ENCODE results near the gene OS9. TPM values are rescaled to one million over a fixed set of nuclear protein-coding genes. Genes with fewer than 3 reads are reported as not detected.

The OS9 gene
- polyA plus RNA-seq, 4 donors, result 148 to 307 (median 200) TPM

- DNase-seq (no peak), FAIRE-seq (no peak)
- Histone ChIP-seq H3K4me1 (ENCODE audit: control insufficient read depth in 3 of 3, insufficient read depth in 2 of 3, low read depth in 1 of 3, low read length in 2 of 3) (no peaks in the 10 kb centered on the region), H3K9me3 (ENCODE audit: control insufficient read depth in 2 of 2, insufficient read depth in 1 of 2, low read depth in 1 of 2, low read length in 1 of 2) (peaks cover 0 to 6% of the 10 kb centered on the region in 2 donors), H3K36me3 (ENCODE audit: control insufficient read depth in 3 of 3, insufficient read depth in 2 of 3, low read depth in 1 of 3, low read length in 3 of 3) (no peaks in the 10 kb centered on the region), H3K27me3 (ENCODE audit: control insufficient read depth in 3 of 3, insufficient read depth in 3 of 3, low read length in 3 of 3) (peaks cover 0 to 93% (median 3%) of the 10 kb centered on the region in 3 donors), H3K27ac (ENCODE audit: low read depth in 1 of 3, low read length in 2 of 3) (no peak overlapping the region), H3K4me3 (ENCODE audit: low read depth in 1 of 3, low read length in 3 of 3) (no peak overlapping the region)
- WGBS, 3 donors, result 81 to 85% (median 85%) methylated on average over 6 of the region's 6 CpGs
Observed at GRCh38 chr12:57733928-57734327, 40.0 kb downstream of the OS9 start.

- Histone ChIP-seq H3K4me1 (ENCODE audit: control insufficient read depth in 3 of 3, insufficient read depth in 2 of 3, low read depth in 1 of 3, low read length in 2 of 3) (no peaks in the 10 kb centered on the region), H3K9me3 (ENCODE audit: control insufficient read depth in 2 of 2, insufficient read depth in 1 of 2, low read depth in 1 of 2, low read length in 1 of 2) (peaks cover 0 to 6% of the 10 kb centered on the region in 2 donors), H3K4me3 (ENCODE audit: low read depth in 1 of 3, low read length in 3 of 3) (no peak overlapping the region), H3K27ac (ENCODE audit: low read depth in 1 of 3, low read length in 2 of 3) (no peak overlapping the region), H3K27me3 (ENCODE audit: control insufficient read depth in 3 of 3, insufficient read depth in 3 of 3, low read length in 3 of 3) (peaks cover 0 to 94% (median 4%) of the 10 kb centered on the region in 3 donors), H3K36me3 (ENCODE audit: control insufficient read depth in 3 of 3, insufficient read depth in 2 of 3, low read depth in 1 of 3, low read length in 3 of 3) (no peaks in the 10 kb centered on the region)
- 82 to 86% (median 83%) methylated on average over 4 of the region's 4 CpGs for WGBS, 3 donors
- DNase-seq (no peak), FAIRE-seq (no peak)
Observed at GRCh38 chr12:57734591-57734990, 40.7 kb downstream of the OS9 start.

GRCh38 chr12:57735198-57735855 lies 41.4 kb downstream of the OS9 start:
- Histone ChIP-seq H3K36me3 (ENCODE audit: control insufficient read depth in 3 of 3, insufficient read depth in 2 of 3, low read depth in 1 of 3, low read length in 3 of 3) (no peaks in the 10 kb centered on the region), H3K27me3 (ENCODE audit: control insufficient read depth in 3 of 3, insufficient read depth in 3 of 3, low read length in 3 of 3) (peaks cover 0 to 94% (median 4%) of the 10 kb centered on the region in 3 donors), H3K9me3 (ENCODE audit: control insufficient read depth in 2 of 2, insufficient read depth in 1 of 2, low read depth in 1 of 2, low read length in 1 of 2) (peaks cover 0 to 6% of the 10 kb centered on the region in 2 donors), H3K4me1 (ENCODE audit: control insufficient read depth in 3 of 3, insufficient read depth in 2 of 3, low read depth in 1 of 3, low read length in 2 of 3) (no peaks in the 10 kb centered on the region), H3K27ac (ENCODE audit: low read depth in 1 of 3, low read length in 2 of 3) (no peak overlapping the region), H3K4me3 (ENCODE audit: low read depth in 1 of 3, low read length in 3 of 3) (no peak overlapping the region)
- no peak for FAIRE-seq
- no peak for DNase-seq
- 11 to 34% (median 23%) methylated on average over 8 of the region's 8 CpGs for WGBS, 3 donors

GRCh38 chr12:57735952-57736740 lies 42.2 kb downstream of the OS9 start:
- H3K4me3 ChIP-seq (ENCODE audit: low read depth in 1 of 3, low read length in 3 of 3), result no peak overlapping the region
- FAIRE-seq (no peak), DNase-seq (no peak)
- WGBS, 3 donors, result 12 to 31% (median 30%) methylated on average over 48 to 49 of the region's 49 CpGs
- no peaks in the 10 kb centered on the region for H3K36me3 ChIP-seq (ENCODE audit: control insufficient read depth in 3 of 3, insufficient read depth in 2 of 3, low read depth in 1 of 3, low read length in 3 of 3)
- peaks cover 0 to 6% of the 10 kb centered on the region in 2 donors for H3K9me3 ChIP-seq (ENCODE audit: control insufficient read depth in 2 of 2, insufficient read depth in 1 of 2, low read depth in 1 of 2, low read length in 1 of 2)
- no peak overlapping the region for H3K27ac ChIP-seq (ENCODE audit: low read depth in 1 of 3, low read length in 2 of 3)
- no peaks in the 10 kb centered on the region for H3K4me1 ChIP-seq (ENCODE audit: control insufficient read depth in 3 of 3, insufficient read depth in 2 of 3, low read depth in 1 of 3, low read length in 2 of 3)
- H3K27me3 ChIP-seq (ENCODE audit: control insufficient read depth in 3 of 3, insufficient read depth in 3 of 3, low read length in 3 of 3), result peaks cover 0 to 94% (median 8%) of the 10 kb centered on the region in 3 donors

GRCh38 chr12:57736741-57737466 lies 43.0 kb downstream of the OS9 start:
- 20 to 35% (median 30%) methylated on average over 27 to 31 of the region's 31 CpGs for WGBS, 3 donors
- no peak for FAIRE-seq
- peaks cover under 1 to 96% (median 8%) of the 10 kb centered on the region in 3 donors for H3K27me3 ChIP-seq (ENCODE audit: control insufficient read depth in 3 of 3, insufficient read depth in 3 of 3, low read length in 3 of 3)
- H3K9me3 ChIP-seq (ENCODE audit: control insufficient read depth in 2 of 2, insufficient read depth in 1 of 2, low read depth in 1 of 2, low read length in 1 of 2), result peaks cover 0 to 6% of the 10 kb centered on the region in 2 donors
- no peak overlapping the region for H3K4me3 ChIP-seq (ENCODE audit: low read depth in 1 of 3, low read length in 3 of 3)
- no peak overlapping the region for H3K27ac ChIP-seq (ENCODE audit: low read depth in 1 of 3, low read length in 2 of 3)
- DNase-seq, result no peak
- no peaks in the 10 kb centered on the region for H3K36me3 ChIP-seq (ENCODE audit: control insufficient read depth in 3 of 3, insufficient read depth in 2 of 3, low read depth in 1 of 3, low read length in 3 of 3)
- no peaks in the 10 kb centered on the region for H3K4me1 ChIP-seq (ENCODE audit: control insufficient read depth in 3 of 3, insufficient read depth in 2 of 3, low read depth in 1 of 3, low read length in 2 of 3)

GRCh38 chr12:57737467-57738460 lies 43.8 kb downstream of the OS9 start:
- H3K36me3 ChIP-seq (ENCODE audit: control insufficient read depth in 3 of 3, insufficient read depth in 2 of 3, low read depth in 1 of 3, low read length in 3 of 3), result no peaks in the 10 kb centered on the region
- DNase-seq (no peak), FAIRE-seq (no peak)
- H3K4me3 ChIP-seq (ENCODE audit: low read depth in 1 of 3, low read length in 3 of 3), result peak overlapping the region in 1 of 3 donors; percentile 13
- peaks cover 0 to 6% of the 10 kb centered on the region in 2 donors for H3K9me3 ChIP-seq (ENCODE audit: control insufficient read depth in 2 of 2, insufficient read depth in 1 of 2, low read depth in 1 of 2, low read length in 1 of 2)
- H3K27ac ChIP-seq (ENCODE audit: low read depth in 1 of 3, low read length in 2 of 3), result no peak overlapping the region
- no peaks in the 10 kb centered on the region for H3K4me1 ChIP-seq (ENCODE audit: control insufficient read depth in 3 of 3, insufficient read depth in 2 of 3, low read depth in 1 of 3, low read length in 2 of 3)
- peaks cover 3 to 95% (median 8%) of the 10 kb centered on the region in 3 donors for H3K27me3 ChIP-seq (ENCODE audit: control insufficient read depth in 3 of 3, insufficient read depth in 3 of 3, low read length in 3 of 3)
- 12 to 34% (median 27%) methylated on average over 52 to 110 of the region's 110 CpGs for WGBS, 3 donors

- DNase-seq (no peak), FAIRE-seq (no peak)
- Histone ChIP-seq H3K27me3 (ENCODE audit: control insufficient read depth in 3 of 3, insufficient read depth in 3 of 3, low read length in 3 of 3) (peaks cover 3 to 86% (median 8%) of the 10 kb centered on the region in 3 donors), H3K9me3 (ENCODE audit: control insufficient read depth in 2 of 2, insufficient read depth in 1 of 2, low read depth in 1 of 2, low read length in 1 of 2) (peaks cover 0 to 6% of the 10 kb centered on the region in 2 donors), H3K4me1 (ENCODE audit: control insufficient read depth in 3 of 3, insufficient read depth in 2 of 3, low read depth in 1 of 3, low read length in 2 of 3) (no peaks in the 10 kb centered on the region), H3K27ac (ENCODE audit: low read depth in 1 of 3, low read length in 2 of 3) (no peak within 1 kb of the TSS), H3K36me3 (ENCODE audit: control insufficient read depth in 3 of 3, insufficient read depth in 2 of 3, low read depth in 1 of 3, low read length in 3 of 3) (no peaks in the 10 kb centered on the region), H3K4me3 (ENCODE audit: low read depth in 1 of 3, low read length in 3 of 3) (peak within 1 kb of the TSS in 2 of 3 donors; percentile 13)
- 11 to 29% (median 23%) methylated on average over 24 to 36 of the region's 36 CpGs for WGBS, 3 donors
Observed at GRCh38 chr12:57738661-57739237, 44.8 kb downstream of the OS9 start, which contains the start of gene AGAP2. Gene AGAP2 (minus strand): TSS chr12:57738742. CDS start chr12:57738246, 496 bp downstream.

All from small intestine (tissue), 7 donors.